Endothelial cell of coronary artery (primary cell): ENCODE measurements around the gene SLC5A10. TPM values are rescaled to one million over a fixed set of nuclear protein-coding genes. Genes with fewer than 3 reads are reported as not detected.

Experiments
- total RNA-seq: library from RNA; depleted of rRNA; stranded (reverse); fragments of >200 nt; gene quantifications from 2 replicates; pipeline ENCODE4 v1.2.3, GENCODE V29; 2014

SLC5A10 gene
- not detected in 2 replicates for total RNA-seq

DNA sequence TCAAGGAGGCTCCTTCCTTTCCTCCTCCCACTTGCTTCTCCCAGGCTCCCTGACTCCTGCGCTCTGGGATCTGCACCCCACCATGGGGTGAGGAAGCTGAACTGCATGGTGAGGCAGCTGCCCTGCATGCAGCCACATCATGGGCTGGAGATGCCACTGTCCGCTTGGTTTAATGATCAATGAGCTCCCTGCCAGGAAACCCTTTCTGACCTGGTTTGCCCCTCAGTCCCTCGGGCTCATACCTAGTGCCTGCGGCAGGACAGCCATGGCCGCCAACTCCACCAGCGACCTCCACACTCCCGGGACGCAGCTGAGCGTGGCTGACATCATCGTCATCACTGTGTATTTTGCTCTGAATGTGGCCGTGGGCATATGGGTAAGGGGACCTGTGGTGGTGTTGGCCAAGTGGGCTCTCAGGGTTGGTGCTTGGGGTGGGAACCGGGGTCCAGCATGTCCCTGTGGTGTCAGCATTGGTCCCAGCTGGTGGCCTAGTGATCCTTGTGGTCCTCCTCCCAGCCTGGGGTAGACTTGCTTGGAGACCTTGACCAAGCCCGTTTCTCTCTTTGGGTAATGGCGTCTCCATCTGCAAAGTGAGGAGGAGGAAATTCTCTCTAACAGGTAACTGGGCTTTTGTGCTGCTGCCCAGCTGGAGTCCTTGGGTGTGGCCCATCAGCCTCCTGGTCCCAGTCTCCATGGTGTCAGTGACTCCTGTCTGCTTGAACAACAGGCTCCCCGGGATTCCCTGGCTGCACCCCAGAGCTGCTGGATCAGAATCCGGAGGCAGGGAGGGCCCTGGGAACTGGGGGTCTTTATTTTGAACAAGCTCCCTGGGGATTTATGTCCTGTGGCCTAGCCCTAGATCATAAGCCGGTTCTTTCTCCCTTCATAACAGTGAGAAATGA, at the start of gene SLC5A10:
TSS of gene SLC5A10 (plus strand) at position 225 of the 902 bp plus-strand sequence. CDS start at position 266, 41 bp downstream.

GRCh38 chr17:19004421-19005136, 52.6 kb downstream of the SLC5A10 start, which contains the start of gene FAM83G:
TSS of gene FAM83G (minus strand) at chr17:19004764. CDS start at chr17:19004041, 723 bp downstream.

GRCh38 chr17:19046782-19047375, 94.9 kb downstream of the SLC5A10 start, which contains the start of gene GRAP:
TSS of gene GRAP (minus strand) at chr17:19046957. CDS start at chr17:19046926, 31 bp downstream.

Other genes starting within 250 kb of the SLC5A10 start
- gene FBXW10, start 208.1 kb upstream of the SLC5A10 start, total RNA-seq: under 0.01 TPM in 1 of 2 replicates, not detected in the other
- 73.2 and 80.2 TPM in 2 replicates for gene TVP23B, start 171.0 kb upstream of the SLC5A10 start, total RNA-seq
- gene PRPSAP2, start 94.0 kb upstream of the SLC5A10 start, total RNA-seq: 38.7 and 59.2 TPM in 2 replicates
- 8.2 and 14.2 TPM in 2 replicates for gene FAM83G, start 52.6 kb downstream of the SLC5A10 start, total RNA-seq
- gene GRAP, start 94.8 kb downstream of the SLC5A10 start, total RNA-seq: 25.3 and 26.1 TPM in 2 replicates
- 15.2 and 40.6 TPM in 2 replicates for gene GRAPL, start 175.4 kb downstream of the SLC5A10 start, total RNA-seq